Endothelial cell of umbilical vein (primary cell): ENCODE data around the gene OSGEP. TPM values are rescaled to one million over a fixed set of nuclear protein-coding genes. Genes with fewer than 3 reads are reported as not detected.

Experiments used
- BruUV-seq: library from RNA; stranded (reverse); fragments of 400-500 nt; replicated peaks from 2 replicates; lab custom pipeline; 2021; lab: Mats Ljungman, UMichigan
- CTCF ChIA-PET: fragments of 300-600, 350-600 bp; sonication (Branson Sonifier 250); formaldehyde crosslinking; loops from one replicate; lab custom pipeline; 2021; ENCODE audit warnings: antibody characterized with exemption, inconsistent platforms; lab: Charles Lee
- POLR2A ChIA-PET: fragments of 300-600, 350-600 bp; sonication (Branson Sonifier 250); formaldehyde crosslinking; loops from one replicate; lab custom pipeline; 2021; ENCODE audit warnings: antibody characterized with exemption, inconsistent platforms; lab: Charles Lee
- DNase-seq: peaks from one replicate; pipeline ENCODE4 v3.0.0-alpha.2; 2011; ENCODE audit warnings: low read depth, low spot score
- FAIRE-seq: peaks from 2 replicates; lab custom pipeline; 2011; peaks lifted over from hg19 to GRCh38; lab: Jason Lieb, UNC
- H2AFZ ChIP-seq: 2 replicates; pipeline ENCODE4 v1.6.0; 2012; ENCODE audit warnings: low read depth, low read length, control low read depth, inconsistent platforms
- H3K27ac ChIP-seq: 2 replicates; pipeline ENCODE4 v1.5.1; 2011; ENCODE audit warnings: low read depth, mild to moderate bottlenecking, control low read depth, low read length, moderate library complexity; ENCODE audit not compliant: insufficient read depth
- H3K27me3 ChIP-seq, 2 experiments: 2 replicates each; pipeline versions ENCODE4 v1.6.0 to v1.6.1; 2011; ENCODE audit warnings: low read length in 2 of 2, mixed read lengths in 1 of 2; ENCODE audit not compliant: control insufficient read depth in 2 of 2, insufficient read depth in 2 of 2
- H3K36me3 ChIP-seq, 2 experiments: 2 replicates in 1 of 2; 3 replicates in 1 of 2; pipeline ENCODE4 v1.5.1; 2011; ENCODE audit warnings: low read length in 2 of 2, mild to moderate bottlenecking in 1 of 2, moderate library complexity in 1 of 2; ENCODE audit not compliant: control insufficient read depth in 2 of 2, insufficient read depth in 2 of 2; ENCODE audit errors: extremely low read depth in 1 of 2
- H3K4me1 ChIP-seq: 3 replicates; pipeline ENCODE4 v1.5.1; 2011; ENCODE audit warnings: mild to moderate bottlenecking, low read length; ENCODE audit not compliant: control insufficient read depth, insufficient read depth; ENCODE audit errors: extremely low read depth
- H3K4me2 ChIP-seq: 2 replicates; pipeline ENCODE4 v1.6.1; 2011; ENCODE audit warnings: low read length, control low read depth, mixed read lengths; ENCODE audit not compliant: insufficient read depth
- H3K4me3 ChIP-seq, 3 experiments: fragments of 200-600 bp in 1 of 3; sonication (generic), shearing (Covaris generic) in 1 of 3; replicated peaks in 1 of 3; 2 replicates each; pipeline ENCODE4 v1.5.1; 2011 to 2016; ENCODE audit warnings: control low read depth in 3 of 3, low read length in 3 of 3, mild to moderate bottlenecking in 2 of 3, inconsistent platforms in 1 of 3, low read depth in 1 of 3, moderate library complexity in 1 of 3; ENCODE audit not compliant: insufficient read depth in 1 of 3
- H3K79me2 ChIP-seq: 2 replicates; pipeline ENCODE4 v1.6.0; 2012; ENCODE audit warnings: low read length, inconsistent platforms; ENCODE audit not compliant: control insufficient read depth, insufficient read depth
- H3K9ac ChIP-seq: replicated peaks from 2 replicates; pipeline ENCODE3; 2011; ENCODE audit warnings: low read length, control low read depth; ENCODE audit not compliant: insufficient read depth; ENCODE audit errors: extremely low read depth
- H3K9me1 ChIP-seq: replicated peaks from 3 replicates; pipeline ENCODE4 v1.6.0; 2011; ENCODE audit warnings: mild to moderate bottlenecking, low read length; ENCODE audit not compliant: control insufficient read depth, insufficient read depth; ENCODE audit errors: extremely low read depth
- H3K9me3 ChIP-seq: replicated peaks from 2 replicates; pipeline ENCODE4 v1.5.1; 2012; ENCODE audit warnings: low read length, inconsistent platforms; ENCODE audit not compliant: control insufficient read depth, insufficient read depth
- H4K20me1 ChIP-seq: replicated peaks from 2 replicates; pipeline ENCODE3; 2011; ENCODE audit warnings: mild to moderate bottlenecking, low read length; ENCODE audit not compliant: control insufficient read depth, insufficient read depth; ENCODE audit errors: extremely low read depth
- EZH2 ChIP-seq: IDR thresholded peaks from 2 replicates; pipeline ENCODE4 v1.6.1; 2012; ENCODE audit warnings: borderline replicate concordance, low read depth, mild to moderate bottlenecking, moderate library complexity, low read length, inconsistent platforms; ENCODE audit not compliant: severe bottlenecking
- FOS ChIP-seq: IDR thresholded peaks from 2 replicates; pipeline ENCODE4 v1.6.1; 2011; ENCODE audit warnings: mild to moderate bottlenecking, low read length, moderate library complexity, borderline replicate concordance; ENCODE audit not compliant: insufficient read depth
- GATA2 ChIP-seq: IDR thresholded peaks from 2 replicates; pipeline ENCODE4 v1.7.0; 2011; ENCODE audit warnings: low read depth, mild to moderate bottlenecking, moderate library complexity, mixed read lengths, low read length; ENCODE audit not compliant: insufficient read length, insufficient read depth
- JUN ChIP-seq: IDR thresholded peaks from 2 replicates; pipeline ENCODE4 v1.6.1; 2011; ENCODE audit warnings: borderline replicate concordance, low read depth; ENCODE audit not compliant: insufficient read length, insufficient read depth
- MAX ChIP-seq: IDR thresholded peaks from 2 replicates; pipeline ENCODE4 v1.6.1; 2011; ENCODE audit not compliant: insufficient read depth, insufficient read length
- MYC ChIP-seq: IDR thresholded peaks from one replicate; pipeline ENCODE4 v1.6.1; 2011; ENCODE audit warnings: mild to moderate bottlenecking, low read depth, low read length
- POLR2A ChIP-seq: IDR thresholded peaks from 2 replicates; pipeline ENCODE4 v1.6.1; 2012; ENCODE audit warnings: low read depth, mild to moderate bottlenecking, control low read depth, low read length
- POLR2AphosphoS5 ChIP-seq: IDR thresholded peaks from 2 replicates; pipeline ENCODE4 v1.6.1; 2012; ENCODE audit warnings: low read depth, mild to moderate bottlenecking, control low read depth, low read length, moderate library complexity; ENCODE audit not compliant: insufficient read depth
- dilution Hi-C: fragments of 300-500 bp; cut with MboI; formaldehyde crosslinking; loops from one replicate; pipeline ENCODE4 v1.15.0; 2019; ENCODE audit warnings: low sequenced_read_pairs; ENCODE audit not compliant: extremely low pct_ligation_motif_present
- intact Hi-C: fragments of 100-400 bp; cut with micrococcal nuclease; formaldehyde crosslinking; loops from one replicate; pipeline ENCODE4 v1.10.0; 2022
- polyA plus RNA-seq, 4 experiments: library from polyadenylated mRNA; depleted of rRNA in 3 of 4; stranded (reverse) in 3 of 4; unstranded in 1 of 4; fragments of >200 nt; gene quantifications; 2 replicates each; pipeline versions ENCODE4 v1.2.1 to v1.2.3, GENCODE V29; 2011 to 2012; ENCODE audit warnings: missing spikeins in 1 of 4
- total RNA-seq: library from RNA; stranded (reverse); gene quantifications from 2 replicates; pipeline ENCODE4 v1.2.3, GENCODE V29; 2021
- TF ChIP-seq, protein P1 (sequence below), 2 donors: IDR thresholded peaks; 1 replicate in 1 of 2; 2 replicates in 1 of 2; pipeline ENCODE4 v1.5.1; 2011; ENCODE audit warnings: low read length in 2 of 2, mild to moderate bottlenecking in 2 of 2, moderate library complexity in 2 of 2, control low read depth in 1 of 2, inconsistent platforms in 1 of 2, low read depth in 1 of 2; ENCODE audit not compliant: insufficient read depth in 1 of 2; ENCODE audit errors: extremely low read depth in 1 of 2

Gene OSGEP
- total and polyA plus RNA-seq, 2 donors (not counting 3 experiments of a cell fraction or from before 2014, with no cell fraction given) = 41.8 to 100 TPM

DNA sequence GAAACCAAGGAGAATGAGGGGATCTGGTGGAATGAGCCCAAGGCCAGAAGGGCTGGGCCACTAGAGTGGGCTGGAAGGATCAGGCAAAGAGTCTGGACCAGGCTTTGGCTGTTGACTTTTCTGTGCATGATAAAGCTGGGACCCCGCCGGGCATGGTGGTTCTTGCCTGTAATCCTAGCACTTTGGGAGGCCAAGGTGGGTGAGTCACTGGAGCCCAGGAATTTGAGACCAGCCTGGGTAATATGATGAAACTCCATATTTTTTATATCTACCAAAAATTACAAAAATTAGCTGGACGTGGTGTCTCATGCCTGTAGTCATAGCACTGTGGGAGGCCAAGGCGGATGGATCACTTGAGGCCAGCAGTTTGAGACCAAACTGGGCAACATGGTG, 18.3 kb downstream of the OSGEP start:
- dilution Hi-C loops = no loop called here
- Histone ChIP-seq H3K4me1 (peaks cover 5% of the 10 kb centered on the region), H3K27me3 (peaks cover 6 to 16% of the 10 kb centered on the region in 2 experiments), H2AFZ (no peak overlapping the region), H3K4me3 (no peak overlapping the region), H4K20me1 (no peaks in the 10 kb centered on the region), H3K9me1 (no peaks in the 10 kb centered on the region), H3K9ac (no peak overlapping the region), H3K4me2 (no peak overlapping the region), H3K27ac (no peak overlapping the region), H3K79me2 (no peaks in the 10 kb centered on the region), H3K36me3 (no peaks in the 10 kb centered on the region), H3K9me3 (no peaks in the 10 kb centered on the region)
- ChIA-PET CTCF (interaction anchor here (0.6 to 1.7 kb wide), 2 partner anchors 21 to 172 kb away, joined by 3 to 5 read pairs; no protein-coding TSS in a partner anchor), POLR2A (no interaction called here)
- TF ChIP-seq EZH2 (no peak), JUN (no peak), MAX (no peak), FOS (no peak), POLR2AphosphoS5 (no peak), MYC (no peak), GATA2 (no peak), POLR2A (no peak)
- TF ChIP-seq, protein P1, sequence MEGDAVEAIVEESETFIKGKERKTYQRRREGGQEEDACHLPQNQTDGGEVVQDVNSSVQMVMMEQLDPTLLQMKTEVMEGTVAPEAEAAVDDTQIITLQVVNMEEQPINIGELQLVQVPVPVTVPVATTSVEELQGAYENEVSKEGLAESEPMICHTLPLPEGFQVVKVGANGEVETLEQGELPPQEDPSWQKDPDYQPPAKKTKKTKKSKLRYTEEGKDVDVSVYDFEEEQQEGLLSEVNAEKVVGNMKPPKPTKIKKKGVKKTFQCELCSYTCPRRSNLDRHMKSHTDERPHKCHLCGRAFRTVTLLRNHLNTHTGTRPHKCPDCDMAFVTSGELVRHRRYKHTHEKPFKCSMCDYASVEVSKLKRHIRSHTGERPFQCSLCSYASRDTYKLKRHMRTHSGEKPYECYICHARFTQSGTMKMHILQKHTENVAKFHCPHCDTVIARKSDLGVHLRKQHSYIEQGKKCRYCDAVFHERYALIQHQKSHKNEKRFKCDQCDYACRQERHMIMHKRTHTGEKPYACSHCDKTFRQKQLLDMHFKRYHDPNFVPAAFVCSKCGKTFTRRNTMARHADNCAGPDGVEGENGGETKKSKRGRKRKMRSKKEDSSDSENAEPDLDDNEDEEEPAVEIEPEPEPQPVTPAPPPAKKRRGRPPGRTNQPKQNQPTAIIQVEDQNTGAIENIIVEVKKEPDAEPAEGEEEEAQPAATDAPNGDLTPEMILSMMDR (IDR thresholded peaks at IDR 0.05; ENCODE audit: extremely low read depth in 1 of 2, insufficient read depth in 1 of 2, low read depth in 1 of 2, low read length in 2 of 2) = no peak
- no TSS peak for BruUV-seq
- FAIRE-seq (no peak), DNase-seq (no peak)
- intact Hi-C loops = no loop called here
